Testis (tissue), 3 donors: ENCODE results near the gene IFI30. TPM values are rescaled to one million over a fixed set of nuclear protein-coding genes. Genes with fewer than 3 reads are reported as not detected.
A peak's percentile ranks its signal among the peaks of the same experiment; 100 is the strongest.

Experiments used
- DNase-seq: peaks from one replicate; pipeline ENCODE4 v3.0.0-alpha.2; 2019
- H3K27ac ChIP-seq, 2 donors: fragments of 200-600 bp; sonication (generic); one replicate each; pipeline ENCODE4 v1.5.1; 2019
- H3K27me3 ChIP-seq: fragments of 200-600 bp; sonication (generic); one replicate; pipeline ENCODE4 v1.5.1; 2019
- H3K36me3 ChIP-seq: fragments of 200-600 bp; sonication (generic); one replicate; pipeline ENCODE4 v1.5.1; 2017; ENCODE audit warnings: low read depth; ENCODE audit errors: missing control alignments
- H3K4me1 ChIP-seq: fragments of 200-600 bp; sonication (generic); one replicate; pipeline ENCODE4 v1.5.1; 2019
- H3K4me3 ChIP-seq, 2 donors: fragments of 200-600 bp; sonication (generic); one replicate each; pipeline ENCODE4 v1.5.1; 2017 to 2019
- H3K9me3 ChIP-seq: fragments of 200-600 bp; sonication (generic); one replicate; pipeline ENCODE4 v1.5.1; 2017
- CTCF ChIP-seq, 3 experiments: fragments of 450-650 bp in 2 of 3; fragments of 200-600 bp in 1 of 3; sonication (generic) in 1 of 3; IDR thresholded peaks; one replicate each; pipeline ENCODE4 v1.5.1; 2016 to 2019; ENCODE audit warnings: antibody characterized with exemption in 3 of 3, mild to moderate bottlenecking in 2 of 3, moderate library complexity in 1 of 3
- POLR2A ChIP-seq: fragments of 450-650 bp; IDR thresholded peaks from one replicate; pipeline ENCODE4 v1.6.1; 2017; ENCODE audit warnings: antibody characterized with exemption, mild to moderate bottlenecking, moderate library complexity
- WGBS, 2 donors: methylation state at CpG; one replicate each; pipeline ENCODE4 v1.1.5; 2018; 5-methylcytosine and 5-hydroxymethylcytosine counted together
- intact Hi-C: fragments of 100-400 bp; cut with DNase I; formaldehyde crosslinking; loops from one replicate; pipeline ENCODE4 v1.15.1; 2023; ENCODE audit warnings: low total_unique reads
- polyA plus RNA-seq: library from polyadenylated mRNA; stranded (reverse); fragments of 350-450 nt; fragmentation: Illumina TruSeq; extraction: RNeasy Lipid Tissue Mini Kit (QIAGEN cat#74804); gene quantifications from one replicate; pipeline ENCODE4 v1.2.3, GENCODE V29; 2014; ENCODE audit warnings: low read depth, low replicate concordance; ENCODE audit not compliant: insufficient read depth
- total RNA-seq, 2 donors: library from RNA; depleted of rRNA; stranded (reverse); fragments of >200 nt; gene quantifications; one replicate each; pipeline ENCODE4 v1.2.3, GENCODE V29; 2016

The IFI30 gene
- total and polyA plus RNA-seq, 3 donors from 2014 or later: 3.2 to 47.6 (median 7.4) TPM

GRCh38 chr19:18167975-18168645 lies 5.5 kb upstream of the IFI30 start:
- no peak for TF ChIP-seq POLR2A
- peak; percentile 49 to 69 (median 69) for TF ChIP-seq CTCF (IDR thresholded peaks at IDR 0.05)
- WGBS, 2 donors: 64 to 74% methylated on average over 14 of the region's 14 CpGs
- DNase-seq: no peak
- H3K36me3 ChIP-seq: no peaks in the 10 kb centered on the region
- no peak overlapping the region for H3K27ac ChIP-seq
- no peaks in the 10 kb centered on the region for H3K27me3 ChIP-seq
- H3K9me3 ChIP-seq: no peaks in the 10 kb centered on the region
- intact Hi-C loops: loop anchor here (10.0 kb wide), 1 partner anchor 53 kb away; no protein-coding TSS in a partner anchor
- no peak overlapping the region for H3K4me3 ChIP-seq
- H3K4me1 ChIP-seq: peaks cover 1% of the 10 kb centered on the region

GRCh38 chr19:18168673-18169381 lies 4.8 kb upstream of the IFI30 start:
- TF ChIP-seq POLR2A (no peak), CTCF (IDR thresholded peaks at IDR 0.05) (no peak)
- no peak overlapping the region for H3K27ac ChIP-seq
- H3K9me3 ChIP-seq: no peaks in the 10 kb centered on the region
- DNase-seq: no peak
- H3K27me3 ChIP-seq: no peaks in the 10 kb centered on the region
- WGBS, 2 donors: 61 to 72% methylated on average over 47 to 62 of the region's 66 CpGs
- intact Hi-C loops: loop anchor here (10.0 kb wide), 1 partner anchor 54 kb away; no protein-coding TSS in a partner anchor
- peak overlapping the region in 1 of 2 donors; percentile 6 for H3K4me3 ChIP-seq
- peaks cover 6% of the 10 kb centered on the region for H3K4me1 ChIP-seq
- no peaks in the 10 kb centered on the region for H3K36me3 ChIP-seq

GRCh38 chr19:18170714-18171255 lies 2.8 kb upstream of the IFI30 start:
- H3K27ac ChIP-seq: peak overlapping the region in 1 of 2 donors; percentile 58
- DNase-seq: peak; percentile 59
- no peaks in the 10 kb centered on the region for H3K27me3 ChIP-seq
- 36 to 38% methylated on average over 15 to 16 of the region's 16 CpGs for WGBS, 2 donors
- no peaks in the 10 kb centered on the region for H3K9me3 ChIP-seq
- no peaks in the 10 kb centered on the region for H3K36me3 ChIP-seq
- peaks cover 9% of the 10 kb centered on the region for H3K4me1 ChIP-seq
- no peak overlapping the region for H3K4me3 ChIP-seq
- intact Hi-C loops: no loop called here
- TF ChIP-seq CTCF (IDR thresholded peaks at IDR 0.05) (no peak), POLR2A (no peak)

GRCh38 chr19:18171605-18172327 lies 1.8 kb upstream of the IFI30 start:
- Histone ChIP-seq H3K27ac (no peak overlapping the region), H3K4me3 (no peak overlapping the region), H3K27me3 (no peaks in the 10 kb centered on the region), H3K9me3 (no peaks in the 10 kb centered on the region), H3K36me3 (no peaks in the 10 kb centered on the region), H3K4me1 (peaks cover 9% of the 10 kb centered on the region)
- WGBS, 2 donors: 84 to 87% methylated on average over 8 of the region's 8 CpGs
- intact Hi-C loops: no loop called here
- TF ChIP-seq CTCF (IDR thresholded peaks at IDR 0.05) (no peak), POLR2A (no peak)
- no peak for DNase-seq
